ENCODE results near the gene CSTB.

- TF ChIP-seq CTCF (conservative IDR thresholded peaks at IDR 0.05; ENCODE audit: low read length) (no peak), EZH2phosphoT487 (IDR thresholded peaks at IDR 0.05; ENCODE audit: borderline replicate concordance) (no peak)
Measured at GRCh38 chr21:43752758-43753438, 23.2 kb downstream of the CSTB start.

Data from Loucy (cell line).